H1 (cell line): ENCODE results near the gene SV2C. TPM values are rescaled to one million over a fixed set of nuclear protein-coding genes. Genes with fewer than 3 reads are reported as not detected.

Source experiments
- ASH2L ChIP-seq: fragments of 200-600, 300-600 bp; sonication (generic); IDR thresholded peaks from one replicate; pipeline ENCODE4 v1.7.1; 2017; ENCODE audit warnings: low read length
- EZH2 ChIP-seq: fragments of 200-600 bp; sonication (generic); IDR thresholded peaks from 2 replicates; pipeline ENCODE4 v1.7.1; 2012; ENCODE audit warnings: low read depth, mild to moderate bottlenecking, moderate library complexity, low read length, inconsistent platforms; ENCODE audit not compliant: severe bottlenecking
- FOSL1 ChIP-seq: IDR thresholded peaks from 2 replicates; pipeline ENCODE4 v1.6.1; 2011; ENCODE audit warnings: mild to moderate bottlenecking, low read depth, low read length, moderate library complexity; ENCODE audit not compliant: insufficient read depth
- KDM1A ChIP-seq: fragments of 200-600, 300-600 bp; sonication (generic); IDR thresholded peaks from 2 replicates; pipeline ENCODE4 v1.7.1; 2016; ENCODE audit warnings: mild to moderate bottlenecking, low read length, borderline replicate concordance
- MAFK ChIP-seq: IDR thresholded peaks from 2 replicates; pipeline ENCODE4 v1.6.1; 2012; ENCODE audit warnings: low read depth, mild to moderate bottlenecking, improper control_type of control experiment, low read length
- RAD21 ChIP-seq, 2 experiments: IDR thresholded peaks in 1 of 2; conservative IDR thresholded peaks in 1 of 2; 2 replicates each; pipeline ENCODE4 v1.6.1; 2011; ENCODE audit warnings: low read depth in 2 of 2, low read length in 2 of 2, improper control_type of control experiment in 1 of 2, inconsistent platforms in 1 of 2, mild to moderate bottlenecking in 1 of 2, moderate library complexity in 1 of 2
- SUZ12 ChIP-seq: fragments of 200-600 bp; sonication (generic); IDR thresholded peaks from 2 replicates; pipeline ENCODE4 v1.6.1; 2012; ENCODE audit warnings: mild to moderate bottlenecking, inconsistent platforms, low read length, moderate library complexity, mixed read lengths
- polyA plus RNA-seq, 7 experiments: library from polyadenylated mRNA; depleted of rRNA in 3 of 7; stranded (reverse) in 5 of 7; unstranded in 2 of 7; fragments of >200 nt in 5 of 7; fragments of 200-250 nt in 2 of 7; gene quantifications; 1 replicate in 5 of 7; 2 replicates in 1 of 7; 4 replicates in 1 of 7; pipeline versions ENCODE4 v1.2.1 to v1.2.3, GENCODE V29; 2011 to 2013; ENCODE audit warnings: missing spikeins in 2 of 7, mixed read lengths in 2 of 7
- total RNA-seq: library from RNA; stranded (reverse); fragmentation: NEBNext Ultra II Directional; extraction: Animal tissue kit (Norgen Biotek cat#: 25700); gene quantifications from 2 replicates; pipeline ENCODE4 v1.2.1, GENCODE V29; 2021
- TF ChIP-seq, protein P1 (sequence below): fragments of 300-600 bp; sonication (generic); IDR thresholded peaks from 2 replicates; pipeline ENCODE4 v1.7.1; 2012; ENCODE audit warnings: low read length, moderate library complexity, mild to moderate bottlenecking, inconsistent platforms; ENCODE audit not compliant: insufficient replicate concordance
- TF ChIP-seq, protein P2 (sequence below): IDR thresholded peaks from 2 replicates; pipeline ENCODE4 v1.6.1; 2012; ENCODE audit warnings: low read length, inconsistent platforms

The SV2C gene
- total and polyA plus RNA-seq, 2 of the 8 experiments (the other 6 are each of a cell fraction or from before 2014, with no cell fraction given) = 0.08 to 0.24 TPM

DNA sequence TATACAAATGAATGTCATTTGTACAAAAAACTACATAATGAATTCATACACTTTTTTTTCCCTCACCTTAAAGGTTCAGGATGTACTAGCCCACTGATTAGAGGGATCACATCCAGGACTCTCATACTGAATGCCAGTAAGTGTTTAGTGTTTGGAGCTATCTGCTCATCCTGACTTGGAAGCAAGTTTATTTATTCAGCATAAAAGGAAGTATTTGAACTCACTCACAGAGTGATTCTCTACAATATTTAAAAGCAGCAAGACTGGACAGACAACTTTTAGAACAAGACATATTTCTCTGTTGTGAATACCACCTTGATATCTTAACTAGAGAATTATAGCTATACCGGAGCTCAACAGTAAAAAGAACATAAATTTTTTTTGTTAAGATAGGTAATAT lies 305.1 kb downstream of the SV2C start (continued):
- TF ChIP-seq, protein P1, sequence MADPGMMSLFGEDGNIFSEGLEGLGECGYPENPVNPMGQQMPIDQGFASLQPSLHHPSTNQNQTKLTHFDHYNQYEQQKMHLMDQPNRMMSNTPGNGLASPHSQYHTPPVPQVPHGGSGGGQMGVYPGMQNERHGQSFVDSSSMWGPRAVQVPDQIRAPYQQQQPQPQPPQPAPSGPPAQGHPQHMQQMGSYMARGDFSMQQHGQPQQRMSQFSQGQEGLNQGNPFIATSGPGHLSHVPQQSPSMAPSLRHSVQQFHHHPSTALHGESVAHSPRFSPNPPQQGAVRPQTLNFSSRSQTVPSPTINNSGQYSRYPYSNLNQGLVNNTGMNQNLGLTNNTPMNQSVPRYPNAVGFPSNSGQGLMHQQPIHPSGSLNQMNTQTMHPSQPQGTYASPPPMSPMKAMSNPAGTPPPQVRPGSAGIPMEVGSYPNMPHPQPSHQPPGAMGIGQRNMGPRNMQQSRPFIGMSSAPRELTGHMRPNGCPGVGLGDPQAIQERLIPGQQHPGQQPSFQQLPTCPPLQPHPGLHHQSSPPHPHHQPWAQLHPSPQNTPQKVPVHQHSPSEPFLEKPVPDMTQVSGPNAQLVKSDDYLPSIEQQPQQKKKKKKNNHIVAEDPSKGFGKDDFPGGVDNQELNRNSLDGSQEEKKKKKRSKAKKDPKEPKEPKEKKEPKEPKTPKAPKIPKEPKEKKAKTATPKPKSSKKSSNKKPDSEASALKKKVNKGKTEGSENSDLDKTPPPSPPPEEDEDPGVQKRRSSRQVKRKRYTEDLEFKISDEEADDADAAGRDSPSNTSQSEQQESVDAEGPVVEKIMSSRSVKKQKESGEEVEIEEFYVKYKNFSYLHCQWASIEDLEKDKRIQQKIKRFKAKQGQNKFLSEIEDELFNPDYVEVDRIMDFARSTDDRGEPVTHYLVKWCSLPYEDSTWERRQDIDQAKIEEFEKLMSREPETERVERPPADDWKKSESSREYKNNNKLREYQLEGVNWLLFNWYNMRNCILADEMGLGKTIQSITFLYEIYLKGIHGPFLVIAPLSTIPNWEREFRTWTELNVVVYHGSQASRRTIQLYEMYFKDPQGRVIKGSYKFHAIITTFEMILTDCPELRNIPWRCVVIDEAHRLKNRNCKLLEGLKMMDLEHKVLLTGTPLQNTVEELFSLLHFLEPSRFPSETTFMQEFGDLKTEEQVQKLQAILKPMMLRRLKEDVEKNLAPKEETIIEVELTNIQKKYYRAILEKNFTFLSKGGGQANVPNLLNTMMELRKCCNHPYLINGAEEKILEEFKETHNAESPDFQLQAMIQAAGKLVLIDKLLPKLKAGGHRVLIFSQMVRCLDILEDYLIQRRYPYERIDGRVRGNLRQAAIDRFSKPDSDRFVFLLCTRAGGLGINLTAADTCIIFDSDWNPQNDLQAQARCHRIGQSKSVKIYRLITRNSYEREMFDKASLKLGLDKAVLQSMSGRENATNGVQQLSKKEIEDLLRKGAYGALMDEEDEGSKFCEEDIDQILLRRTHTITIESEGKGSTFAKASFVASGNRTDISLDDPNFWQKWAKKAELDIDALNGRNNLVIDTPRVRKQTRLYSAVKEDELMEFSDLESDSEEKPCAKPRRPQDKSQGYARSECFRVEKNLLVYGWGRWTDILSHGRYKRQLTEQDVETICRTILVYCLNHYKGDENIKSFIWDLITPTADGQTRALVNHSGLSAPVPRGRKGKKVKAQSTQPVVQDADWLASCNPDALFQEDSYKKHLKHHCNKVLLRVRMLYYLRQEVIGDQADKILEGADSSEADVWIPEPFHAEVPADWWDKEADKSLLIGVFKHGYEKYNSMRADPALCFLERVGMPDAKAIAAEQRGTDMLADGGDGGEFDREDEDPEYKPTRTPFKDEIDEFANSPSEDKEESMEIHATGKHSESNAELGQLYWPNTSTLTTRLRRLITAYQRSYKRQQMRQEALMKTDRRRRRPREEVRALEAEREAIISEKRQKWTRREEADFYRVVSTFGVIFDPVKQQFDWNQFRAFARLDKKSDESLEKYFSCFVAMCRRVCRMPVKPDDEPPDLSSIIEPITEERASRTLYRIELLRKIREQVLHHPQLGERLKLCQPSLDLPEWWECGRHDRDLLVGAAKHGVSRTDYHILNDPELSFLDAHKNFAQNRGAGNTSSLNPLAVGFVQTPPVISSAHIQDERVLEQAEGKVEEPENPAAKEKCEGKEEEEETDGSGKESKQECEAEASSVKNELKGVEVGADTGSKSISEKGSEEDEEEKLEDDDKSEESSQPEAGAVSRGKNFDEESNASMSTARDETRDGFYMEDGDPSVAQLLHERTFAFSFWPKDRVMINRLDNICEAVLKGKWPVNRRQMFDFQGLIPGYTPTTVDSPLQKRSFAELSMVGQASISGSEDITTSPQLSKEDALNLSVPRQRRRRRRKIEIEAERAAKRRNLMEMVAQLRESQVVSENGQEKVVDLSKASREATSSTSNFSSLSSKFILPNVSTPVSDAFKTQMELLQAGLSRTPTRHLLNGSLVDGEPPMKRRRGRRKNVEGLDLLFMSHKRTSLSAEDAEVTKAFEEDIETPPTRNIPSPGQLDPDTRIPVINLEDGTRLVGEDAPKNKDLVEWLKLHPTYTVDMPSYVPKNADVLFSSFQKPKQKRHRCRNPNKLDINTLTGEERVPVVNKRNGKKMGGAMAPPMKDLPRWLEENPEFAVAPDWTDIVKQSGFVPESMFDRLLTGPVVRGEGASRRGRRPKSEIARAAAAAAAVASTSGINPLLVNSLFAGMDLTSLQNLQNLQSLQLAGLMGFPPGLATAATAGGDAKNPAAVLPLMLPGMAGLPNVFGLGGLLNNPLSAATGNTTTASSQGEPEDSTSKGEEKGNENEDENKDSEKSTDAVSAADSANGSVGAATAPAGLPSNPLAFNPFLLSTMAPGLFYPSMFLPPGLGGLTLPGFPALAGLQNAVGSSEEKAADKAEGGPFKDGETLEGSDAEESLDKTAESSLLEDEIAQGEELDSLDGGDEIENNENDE = no peak
- TF ChIP-seq MAFK (no peak), EZH2 (no peak), RAD21 (IDR thresholded peaks at IDR 0.05 in 1 of 2, conservative IDR thresholded peaks at IDR 0.05 in 1 of 2; ENCODE audit: low read depth in 2 of 2, low read length in 2 of 2) (no peak), SUZ12 (no peak), KDM1A (no peak), FOSL1 (no peak), ASH2L (no peak)
- TF ChIP-seq, protein P2, sequence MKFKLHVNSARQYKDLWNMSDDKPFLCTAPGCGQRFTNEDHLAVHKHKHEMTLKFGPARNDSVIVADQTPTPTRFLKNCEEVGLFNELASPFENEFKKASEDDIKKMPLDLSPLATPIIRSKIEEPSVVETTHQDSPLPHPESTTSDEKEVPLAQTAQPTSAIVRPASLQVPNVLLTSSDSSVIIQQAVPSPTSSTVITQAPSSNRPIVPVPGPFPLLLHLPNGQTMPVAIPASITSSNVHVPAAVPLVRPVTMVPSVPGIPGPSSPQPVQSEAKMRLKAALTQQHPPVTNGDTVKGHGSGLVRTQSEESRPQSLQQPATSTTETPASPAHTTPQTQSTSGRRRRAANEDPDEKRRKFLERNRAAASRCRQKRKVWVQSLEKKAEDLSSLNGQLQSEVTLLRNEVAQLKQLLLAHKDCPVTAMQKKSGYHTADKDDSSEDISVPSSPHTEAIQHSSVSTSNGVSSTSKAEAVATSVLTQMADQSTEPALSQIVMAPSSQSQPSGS = no peak
